ENCODE results near the gene SNX1.

SNX1 gene

DNA sequence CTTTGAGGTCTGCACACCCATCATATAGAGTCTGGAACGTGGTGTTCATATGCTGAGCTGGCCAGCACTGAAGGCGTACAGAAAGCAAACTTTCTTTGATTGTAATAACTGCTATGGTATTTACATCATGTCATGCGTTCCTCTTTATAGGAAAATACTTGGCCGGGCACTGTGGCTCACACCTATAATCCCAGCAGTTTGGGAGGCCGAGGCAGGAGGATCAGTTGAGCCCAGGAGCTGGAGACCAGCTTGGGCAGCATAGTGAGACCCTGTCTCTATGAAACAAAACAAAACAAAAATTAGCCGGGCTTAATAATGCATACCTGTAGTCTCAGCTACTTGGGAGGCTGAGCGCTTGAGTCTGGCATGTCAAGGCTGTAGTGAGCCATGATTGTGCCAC lies 52.4 kb downstream of the SNX1 start:
- no peak for DNase-seq

DNA sequence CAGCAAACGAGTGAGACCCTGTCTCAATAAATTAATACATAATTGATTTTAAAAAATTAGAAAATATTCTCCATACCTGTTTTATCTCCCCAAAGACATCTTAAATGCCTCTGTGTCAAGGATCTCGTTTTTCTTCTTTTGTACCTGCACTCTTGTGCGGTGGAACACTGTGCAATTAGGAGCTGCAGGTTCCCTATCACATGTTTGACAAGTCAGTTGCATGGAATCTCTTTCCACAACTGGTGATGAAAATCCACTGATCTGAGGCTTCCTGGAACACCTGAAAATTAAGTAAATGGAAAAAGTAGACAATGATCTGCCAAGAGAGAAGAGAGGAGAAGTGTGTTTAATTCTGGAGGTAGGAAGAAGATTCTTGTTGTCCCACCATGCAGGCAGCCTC lies 52.8 kb downstream of the SNX1 start:
- no peak for DNase-seq

DNA sequence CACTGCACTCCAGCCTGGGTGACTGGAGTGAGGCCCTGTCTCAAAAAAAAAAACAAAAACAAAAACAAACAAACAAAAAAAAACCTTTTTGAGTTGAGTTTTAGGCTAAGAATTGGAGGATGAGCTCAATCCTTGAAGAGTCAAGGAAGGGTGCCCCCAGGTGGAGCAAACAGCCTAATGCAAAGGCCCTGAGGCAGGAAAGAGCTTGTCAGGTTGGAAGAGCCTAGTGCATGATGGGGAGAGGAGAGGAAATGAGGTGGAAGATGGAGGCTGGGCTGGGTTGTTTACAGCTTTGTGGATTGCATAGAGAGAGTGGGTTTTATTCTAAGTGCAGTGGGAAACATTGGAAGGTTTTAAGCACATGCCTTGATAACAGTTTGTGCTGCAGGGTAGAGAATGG lies 53.6 kb downstream of the SNX1 start:
- no peak for DNase-seq

DNA sequence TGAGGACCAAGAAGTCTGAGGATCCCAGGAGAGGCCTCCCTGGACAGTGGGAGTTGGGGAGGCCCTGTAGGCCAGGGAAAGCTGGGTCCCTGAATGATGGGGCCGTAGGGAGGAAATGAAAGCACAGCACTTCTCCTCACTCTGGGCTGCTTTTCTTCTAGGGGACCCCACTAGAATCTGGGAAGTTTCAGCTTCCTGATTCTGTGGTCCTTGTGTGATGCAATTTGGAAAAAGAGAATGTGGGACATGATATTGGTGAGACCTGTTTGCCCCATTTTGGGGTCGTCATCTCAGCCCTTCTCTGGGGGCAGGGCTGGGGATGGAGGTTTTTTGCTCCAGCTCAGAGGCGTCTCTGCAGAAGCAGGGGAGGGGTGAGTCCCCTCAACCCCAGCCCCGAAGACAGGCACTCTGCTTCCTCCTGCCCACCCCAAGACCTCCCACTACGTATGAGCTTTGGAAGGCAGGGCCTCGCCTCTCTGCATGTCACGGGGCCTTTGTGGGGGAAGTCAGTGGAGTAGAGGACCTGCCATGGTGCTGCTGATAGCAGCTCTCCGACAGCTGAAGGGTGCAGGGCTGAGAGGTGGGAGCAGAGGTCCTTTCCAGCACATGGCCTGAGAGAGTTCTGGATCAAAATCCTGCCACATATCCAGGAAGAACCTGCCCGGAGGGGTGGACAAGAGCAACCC lies 54.3 kb downstream of the SNX1 start:
- DNase-seq = no peak

DNA sequence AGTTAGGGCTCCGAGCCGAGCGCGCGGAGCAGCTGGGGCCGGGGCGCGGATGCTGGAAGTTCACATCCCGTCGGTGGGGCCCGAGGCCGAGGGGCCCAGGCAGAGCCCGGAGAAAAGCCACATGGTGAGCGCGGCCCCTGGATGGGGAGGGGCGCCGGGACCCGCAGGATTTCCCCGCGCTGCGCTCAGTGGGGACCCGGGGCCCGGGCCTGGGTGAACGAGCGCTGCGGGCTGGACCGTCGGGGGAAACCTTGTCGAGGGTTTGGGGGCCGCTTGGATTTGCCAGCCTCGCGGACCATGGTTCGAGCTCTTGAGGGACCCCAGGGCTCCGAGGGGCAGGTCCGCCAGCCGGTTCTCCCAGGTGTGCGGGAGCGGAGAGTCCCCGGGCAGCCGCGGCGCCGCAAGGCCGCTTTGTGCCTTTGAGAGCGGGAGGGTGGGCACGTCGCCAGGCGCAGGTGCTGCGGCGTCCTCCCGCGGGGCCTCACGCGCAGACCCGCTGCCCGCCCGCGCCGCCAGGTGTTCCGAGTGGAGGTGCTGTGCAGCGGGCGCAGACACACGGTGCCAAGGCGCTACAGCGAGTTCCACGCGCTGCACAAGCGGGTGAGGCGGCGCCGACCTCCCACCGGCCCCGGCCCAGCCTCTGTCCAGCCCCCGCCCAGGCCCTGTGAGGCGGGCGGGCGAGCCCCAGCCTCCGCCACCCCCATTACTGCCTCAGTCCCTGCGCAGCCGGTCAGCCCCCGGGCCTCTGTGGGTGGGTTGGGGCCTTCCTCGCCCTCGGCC lies 56.1 kb downstream of the SNX1 start, which contains the start of gene SNX22:
SNX22 (plus strand) TSS at position 5 of the 780 bp plus-strand sequence; CDS start at position 50, 45 bp downstream.
- peak in 1 of 2 donors; percentile 28 for DNase-seq

DNA sequence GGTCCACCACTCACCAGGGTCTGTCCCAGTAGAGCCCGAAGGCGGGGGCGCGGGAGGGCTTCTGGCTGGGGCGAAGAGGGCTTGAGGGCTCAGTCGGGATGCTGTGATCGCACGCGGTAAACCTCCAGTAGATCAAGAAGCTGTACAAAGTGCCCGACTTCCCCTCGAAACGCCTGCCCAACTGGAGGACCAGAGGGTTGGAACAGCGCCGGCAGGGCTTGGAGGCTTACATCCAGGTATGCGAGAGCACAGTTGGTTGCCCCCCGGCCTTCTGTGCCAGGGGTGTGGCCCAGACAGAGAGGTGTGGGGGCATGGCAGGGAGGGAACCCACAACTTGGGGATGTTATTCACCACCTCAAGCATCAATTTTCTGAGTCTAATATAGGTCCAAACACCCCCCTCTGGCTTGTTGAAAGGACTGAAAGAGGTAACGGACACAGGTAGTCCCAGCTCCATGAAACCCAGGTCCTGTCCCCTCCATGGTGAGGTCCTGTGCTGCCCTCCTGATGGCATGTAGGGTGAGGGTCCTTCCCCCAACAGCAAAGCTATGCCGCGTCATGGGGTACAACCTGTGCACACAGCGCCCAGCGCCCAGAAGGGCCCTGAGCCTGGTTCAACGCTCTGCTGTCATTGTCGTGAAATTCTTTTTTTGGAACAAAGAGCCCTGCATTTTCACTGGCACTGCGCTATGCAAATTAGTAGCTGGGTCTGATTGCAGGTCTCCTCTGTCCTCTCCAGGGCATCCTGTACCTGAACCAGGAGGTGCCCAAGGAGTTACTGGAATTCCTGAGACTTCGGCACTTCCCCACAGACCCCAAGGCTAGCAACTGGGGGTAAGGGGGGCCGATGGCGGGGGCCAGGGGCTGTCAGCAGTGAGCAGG lies 57.0 kb downstream of the SNX1 start:
- DNase-seq = peak in 1 of 2 donors; percentile 21

DNA sequence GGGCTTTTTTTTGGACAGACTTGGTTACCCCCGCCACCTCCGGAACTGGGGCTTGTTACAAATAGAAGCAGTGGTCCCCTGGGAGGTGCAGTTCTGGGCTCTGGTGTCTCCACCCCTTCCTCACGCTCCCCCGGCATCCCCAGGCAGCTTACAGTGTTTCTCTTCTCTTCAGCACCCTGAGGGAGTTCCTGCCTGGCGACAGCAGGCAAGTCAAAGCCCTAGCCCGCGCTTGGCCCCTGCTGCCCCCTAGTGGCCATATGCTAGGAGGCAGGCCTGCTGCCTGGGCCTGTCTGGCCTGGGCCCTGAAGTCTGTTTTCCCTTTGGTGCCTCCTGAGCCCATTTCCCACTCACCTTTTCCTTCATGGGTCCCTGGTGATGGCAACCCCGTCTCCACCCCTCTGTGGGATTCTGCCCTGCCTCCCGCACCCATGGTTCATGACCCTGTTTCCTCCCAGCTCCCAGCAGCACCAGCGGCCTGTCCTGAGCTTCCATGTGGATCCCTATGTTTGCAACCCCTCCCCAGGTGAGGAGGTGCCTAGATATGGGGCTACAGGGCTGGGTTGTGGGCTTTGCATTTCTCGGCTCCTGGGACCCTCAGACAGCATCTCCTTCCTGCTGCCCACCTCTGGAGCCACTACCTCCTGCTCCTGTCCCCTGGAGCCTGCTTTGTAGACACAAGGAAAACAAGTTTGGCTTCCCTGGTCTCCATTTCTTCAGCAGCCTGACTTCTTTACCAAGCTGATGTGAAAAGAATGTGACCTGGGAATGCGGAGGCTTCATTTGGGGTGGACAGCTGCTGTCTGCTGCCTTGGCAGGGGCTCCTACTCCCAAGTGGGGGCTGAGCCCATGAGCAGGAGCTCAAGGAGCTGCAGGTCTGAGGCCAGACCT lies 57.9 kb downstream of the SNX1 start:
- peak; percentile 90 to 92 for DNase-seq

DNA sequence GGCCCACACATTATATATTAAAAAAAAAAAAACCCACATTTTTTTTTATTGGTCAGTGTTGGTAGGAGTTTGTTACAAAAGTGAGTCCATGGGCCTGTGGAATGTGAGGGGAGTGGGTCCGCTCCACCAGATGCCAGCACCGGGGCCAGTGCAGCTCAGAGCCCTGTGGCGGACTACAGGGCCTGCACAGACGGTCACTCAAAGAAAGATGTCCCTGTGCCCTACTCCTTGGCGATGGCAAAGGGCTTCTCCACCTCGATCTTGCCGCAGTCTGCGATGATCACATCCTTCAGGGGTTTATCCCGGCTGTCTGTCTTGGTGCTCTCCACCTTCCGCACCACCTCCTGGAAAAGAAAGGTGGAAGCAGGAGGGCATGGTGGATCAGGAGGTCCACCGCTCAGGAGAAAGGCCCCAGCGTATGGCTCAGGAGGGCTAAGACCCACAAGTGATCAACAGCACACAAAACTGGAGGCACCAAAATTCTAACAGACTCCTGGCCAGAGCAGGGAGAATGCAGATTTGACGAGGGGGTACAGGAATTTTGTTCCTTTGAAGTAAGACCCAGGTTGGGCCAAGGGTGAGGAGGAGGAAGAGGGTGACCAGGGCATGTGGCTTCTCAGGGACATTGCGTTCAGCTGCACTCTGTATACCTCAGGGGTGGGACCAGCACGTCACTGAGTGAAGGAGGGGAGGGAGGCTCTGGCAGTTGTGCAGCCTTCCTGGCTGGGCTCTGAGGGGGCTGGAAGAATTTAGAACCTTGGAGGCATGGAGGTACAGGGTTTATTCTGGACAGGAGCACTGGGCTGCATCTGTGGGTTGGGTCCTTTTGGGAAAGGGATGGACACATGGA lies 60.2 kb downstream of the SNX1 start:
- no peak for DNase-seq

DNA sequence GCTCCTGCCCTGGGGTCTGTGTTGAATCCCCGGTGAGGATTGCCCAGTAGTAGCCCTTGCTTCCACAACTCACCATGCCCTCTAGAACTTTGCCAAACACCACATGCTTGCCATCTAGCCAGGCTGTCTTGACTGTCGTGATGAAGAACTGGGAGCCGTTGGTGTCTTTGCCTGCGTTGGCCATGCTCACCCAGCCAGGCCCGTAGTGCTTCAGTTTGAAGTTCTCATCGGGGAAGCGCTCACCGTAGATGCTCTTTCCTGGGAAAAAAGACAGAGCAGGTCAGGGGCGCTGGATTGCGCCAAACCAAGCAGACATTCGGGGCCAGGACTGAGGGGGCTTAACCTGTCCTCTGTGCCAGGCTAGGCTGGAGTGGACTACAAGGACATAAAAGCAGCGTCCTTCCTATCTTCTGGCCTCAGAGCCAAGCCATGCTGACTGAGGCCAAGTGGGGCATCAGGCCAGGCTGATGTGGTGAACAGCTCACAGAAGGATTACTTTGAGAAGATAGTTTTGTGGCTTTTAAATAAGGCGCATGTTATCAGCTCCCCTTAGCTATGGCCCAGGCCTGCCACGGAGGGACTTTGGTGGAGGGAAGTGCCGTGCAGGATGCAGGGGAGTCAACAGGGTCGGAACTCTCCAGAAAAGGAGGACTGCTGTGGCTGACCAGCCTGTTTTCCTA lies 61.0 kb downstream of the SNX1 start:
- no peak for DNase-seq

DNA sequence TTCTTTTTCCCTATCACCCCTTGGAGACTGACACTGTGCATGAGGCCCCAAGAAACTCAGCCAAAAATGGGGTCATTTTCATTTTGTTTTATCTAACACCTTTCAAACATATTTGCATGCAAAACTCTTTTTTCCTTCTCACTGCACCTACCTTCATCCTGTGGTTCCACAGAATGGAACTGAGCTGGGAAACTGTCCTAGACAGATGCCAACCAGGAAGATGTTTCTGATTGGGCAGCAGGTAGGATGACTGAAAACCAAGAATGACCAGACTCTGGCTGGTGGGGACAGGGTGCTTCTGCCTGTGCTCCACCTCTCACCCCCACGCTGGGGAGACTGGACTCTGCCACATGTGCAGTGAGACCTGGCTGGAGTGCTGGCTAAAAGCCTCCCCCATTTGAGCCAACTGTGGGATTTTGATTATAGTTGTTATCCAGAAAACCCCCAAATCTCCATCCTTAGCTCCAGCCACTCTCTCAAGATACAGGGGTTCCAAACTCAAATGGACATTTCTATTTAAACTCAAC lies 61.9 kb downstream of the SNX1 start:
- DNase-seq = no peak

DNA sequence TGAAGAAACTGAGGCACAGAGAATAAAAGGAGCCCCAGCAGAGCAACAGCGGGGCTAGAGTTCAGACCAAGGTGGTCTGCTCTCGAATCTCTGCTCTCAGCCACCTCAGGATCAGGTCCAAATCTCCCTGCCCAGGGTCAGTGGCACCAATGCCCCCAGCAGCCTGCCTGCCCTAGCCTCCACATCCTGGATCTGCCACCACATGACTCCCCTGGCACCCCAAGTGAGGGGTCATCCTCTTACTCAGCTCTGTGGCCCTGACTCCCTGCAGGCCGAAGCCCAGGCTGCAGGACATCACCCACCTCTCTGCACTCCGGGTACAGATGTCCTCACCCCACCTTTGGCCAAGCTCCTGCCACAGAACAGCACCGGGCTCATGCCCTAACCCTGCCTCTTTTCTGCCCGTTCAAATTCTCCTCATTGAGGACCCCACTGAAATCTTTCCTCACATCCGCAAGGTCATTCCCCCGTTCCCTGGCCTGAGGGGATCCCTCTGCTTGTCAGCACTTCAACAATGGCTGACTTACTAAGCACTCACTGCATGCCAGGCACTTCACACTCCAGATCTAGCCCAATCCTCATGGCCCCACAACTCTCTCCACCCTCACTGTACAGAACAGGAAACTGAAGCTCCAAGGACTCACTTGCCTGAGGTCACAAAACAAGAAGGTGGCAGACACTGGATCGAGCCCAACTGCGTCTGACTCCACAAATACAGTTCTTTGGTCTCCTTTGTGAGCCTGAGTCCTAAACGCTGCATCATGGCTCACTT lies 62.8 kb downstream of the SNX1 start:
- DNase-seq = no peak

DNA sequence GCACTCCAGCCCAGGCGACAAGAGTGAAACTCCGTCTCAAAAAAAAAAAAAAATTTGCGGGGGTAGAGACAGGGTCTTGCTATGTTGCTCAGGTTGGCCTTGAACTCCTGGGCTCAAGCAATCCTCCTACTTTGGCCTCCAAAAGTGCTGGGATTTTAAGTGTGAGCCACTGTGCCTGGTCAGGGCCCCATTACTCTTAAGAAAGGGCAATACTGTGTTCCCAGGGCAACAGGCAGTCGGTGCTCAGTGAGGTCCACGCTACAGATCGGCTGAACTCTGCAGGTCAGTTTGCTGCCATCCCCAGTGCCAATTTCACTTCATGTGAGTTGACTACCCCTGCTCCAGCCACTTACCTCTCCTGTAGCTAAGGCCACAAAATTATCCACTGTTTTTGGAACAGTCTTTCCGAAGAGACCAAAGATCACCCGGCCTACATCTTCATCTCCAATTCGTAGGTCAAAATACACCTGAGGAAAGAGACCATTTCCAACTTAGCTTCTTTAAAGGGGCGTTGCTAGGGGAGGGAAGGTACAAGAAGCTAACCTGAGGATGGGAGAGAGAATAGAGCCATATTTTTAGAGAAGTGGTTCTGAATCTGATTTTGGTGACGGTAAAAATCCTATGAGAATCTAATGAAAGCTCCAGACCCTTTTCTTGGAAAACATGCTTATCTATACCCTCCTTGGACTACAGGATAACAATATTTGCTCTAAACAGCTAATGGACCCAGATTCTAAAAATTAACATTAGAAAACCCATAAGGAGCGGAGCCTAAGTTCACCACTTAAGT lies 66.1 kb downstream of the SNX1 start:
- DNase-seq = no peak

DNA sequence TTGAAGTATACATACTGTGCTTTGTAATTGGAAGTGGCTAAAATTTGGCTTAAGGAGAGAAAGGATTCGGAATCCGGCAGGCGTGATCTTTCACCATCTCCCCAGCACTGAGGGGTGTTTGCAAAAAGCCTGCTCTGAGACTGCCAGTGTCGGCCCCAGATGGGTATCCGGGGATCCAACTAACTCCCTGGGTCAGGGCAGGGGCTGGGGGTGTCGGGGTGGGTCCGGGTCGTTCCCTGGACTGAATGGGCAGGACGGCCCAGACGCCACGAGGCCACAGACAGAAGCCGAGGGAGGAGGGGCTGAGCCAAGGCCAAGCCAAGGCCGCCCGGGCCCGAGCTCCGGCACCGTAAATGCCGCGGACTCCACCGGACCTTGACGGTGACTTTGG lies 66.7 kb downstream of the SNX1 start:
- DNase-seq = no peak

DNA sequence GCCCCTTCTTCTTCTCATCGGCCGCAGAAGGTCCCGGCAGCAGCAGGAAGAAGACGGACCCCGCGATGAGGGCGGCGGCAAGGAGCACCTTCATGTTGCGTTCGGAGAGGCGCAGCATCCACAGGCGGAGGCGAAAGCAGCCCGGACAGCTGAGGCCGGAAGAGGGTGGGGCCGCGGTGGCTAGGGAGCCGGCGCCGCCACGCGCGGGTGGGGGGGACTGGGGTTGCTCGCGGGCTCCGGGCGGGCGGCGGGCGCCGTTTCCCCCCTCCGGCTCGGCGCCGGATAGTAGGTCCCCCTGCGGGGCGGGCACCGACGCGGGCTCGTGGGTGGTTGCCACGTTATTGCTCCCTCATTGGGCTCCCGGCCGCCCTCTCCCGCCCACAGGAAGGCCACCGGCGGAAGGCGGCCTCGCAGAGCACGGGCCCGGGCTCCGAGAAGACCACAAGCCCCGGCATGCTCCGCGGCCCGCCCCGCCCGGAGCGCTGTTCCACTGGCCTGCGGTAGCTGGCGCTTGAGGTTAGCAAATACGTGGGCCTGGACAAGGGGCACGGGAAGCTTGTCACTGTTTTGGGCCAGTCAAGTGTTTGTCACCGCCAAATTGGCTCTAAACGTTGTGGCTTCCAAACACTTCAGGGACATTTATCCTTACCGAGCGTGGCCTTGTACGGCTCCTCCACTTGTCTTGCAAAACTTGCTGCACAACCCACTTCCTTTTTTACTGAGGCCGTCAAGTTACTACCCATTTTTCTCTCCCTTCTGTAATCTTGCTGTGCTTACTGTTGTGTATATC lies 67.3 kb downstream of the SNX1 start, which contains the start of gene PPIB:
PPIB (minus strand) TSS at position 154 of the 790 bp plus-strand sequence; CDS start at position 118, 36 bp downstream.
- peak; percentile 97 for DNase-seq

DNA sequence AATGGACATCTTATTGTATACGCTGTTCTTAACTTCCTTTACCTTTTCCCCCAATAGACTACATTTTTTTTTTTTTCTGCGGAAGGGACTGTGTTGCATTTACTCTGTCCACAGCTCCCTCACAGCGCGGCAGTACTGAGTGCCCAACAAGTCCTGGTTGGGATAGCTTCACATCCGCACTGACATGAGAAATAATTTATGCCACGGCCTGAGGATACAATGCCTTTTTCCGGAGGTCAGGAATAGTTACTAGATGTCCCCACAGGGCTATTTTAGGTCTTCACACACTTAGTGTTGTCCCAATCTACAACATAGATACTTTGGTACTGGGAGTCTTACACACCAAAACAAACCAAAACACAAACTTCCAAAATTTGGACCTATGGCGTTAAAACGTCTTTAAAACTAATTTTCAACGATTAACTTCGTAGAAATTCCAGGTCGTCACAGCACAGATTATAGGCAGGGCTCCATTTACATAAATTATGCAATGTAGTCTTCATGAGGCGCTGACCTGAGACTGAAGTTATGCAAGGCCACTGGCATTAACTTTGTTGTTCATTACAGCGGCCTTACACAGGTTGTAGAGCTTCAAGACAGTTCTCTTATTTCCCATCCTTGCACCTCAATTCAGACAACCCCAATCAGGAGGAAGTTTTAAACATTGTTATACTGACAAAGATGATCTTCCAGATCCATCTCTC lies 68.0 kb downstream of the SNX1 start:
- DNase-seq = no peak

DNA sequence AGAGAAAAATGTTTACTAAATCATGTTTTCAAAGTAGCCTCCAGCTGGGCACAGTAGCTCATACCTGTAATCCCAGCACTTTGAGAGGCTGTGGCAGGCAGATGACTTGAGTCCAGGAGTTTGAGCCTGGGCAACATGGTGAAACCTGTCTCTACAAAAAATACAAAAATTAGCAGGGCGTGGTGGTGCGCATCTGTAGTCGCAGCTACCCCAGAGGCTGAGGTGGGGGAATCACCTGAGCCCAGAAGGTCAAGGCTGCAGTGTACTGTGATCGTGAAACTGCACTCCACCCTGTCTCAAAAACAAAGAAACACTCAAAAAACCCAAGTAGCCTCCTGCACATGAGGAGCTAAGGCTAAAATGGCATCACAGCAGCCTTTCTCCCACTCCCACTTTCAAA lies 68.7 kb downstream of the SNX1 start:
- DNase-seq = no peak

All from CD4-positive, alpha-beta T cell treated with Interleukin-1 beta for 1 hour (primary cell).